HG03108 (cell line): ENCODE measurements around the gene NANOGP8.
"Not testable (repeated sequence)": the region's sequence is repeated elsewhere in the genome, so short reads cannot be mapped to it uniquely, and the experiment has no call there.

Experiments used
- ATAC-seq: cut with Tn5 transposase; IDR thresholded peaks from one replicate; pipeline ENCODE4 v1.9.1; 2021; ENCODE audit warnings: moderate library complexity; ENCODE audit not compliant: unreplicated experiment

NANOGP8 gene

GRCh38 chr15:35095941-35096340 lies 10.8 kb upstream of the NANOGP8 start:
- no peak for ATAC-seq

GRCh38 chr15:35092846-35093245 lies 7.8 kb upstream of the NANOGP8 start:
- ATAC-seq, result no peak

- ATAC-seq, result no peak
These were observed 7.2 kb upstream of the NANOGP8 start for GRCh38 chr15:35092311-35092710.

GRCh38 chr15:35090104-35090807 lies 5.2 kb upstream of the NANOGP8 start:
- ATAC-seq, result no peak

- no peak for ATAC-seq
These were observed 4.5 kb upstream of the NANOGP8 start for GRCh38 chr15:35089551-35089950.

- ATAC-seq, result no peak
These were observed 3.2 kb upstream of the NANOGP8 start for GRCh38 chr15:35088329-35088728.

GRCh38 chr15:35087759-35088158 lies 2.7 kb upstream of the NANOGP8 start:
- ATAC-seq, result no peak

- ATAC-seq, result not testable (repeated sequence)
These were observed 2.4 kb downstream of the NANOGP8 start for GRCh38 chr15:35082371-35083348.

- not testable (repeated sequence) for ATAC-seq
These were observed 3.3 kb downstream of the NANOGP8 start for GRCh38 chr15:35081626-35082365.

GRCh38 chr15:35080226-35080625 lies 4.9 kb downstream of the NANOGP8 start:
- no peak for ATAC-seq

- ATAC-seq, result no peak
These were observed 6.7 kb downstream of the NANOGP8 start for GRCh38 chr15:35078221-35078915.

- no peak for ATAC-seq
These were observed 14.0 kb downstream of the NANOGP8 start for GRCh38 chr15:35071106-35071505.

- ATAC-seq, result no peak
These were observed 16.1 kb downstream of the NANOGP8 start for GRCh38 chr15:35068846-35069475.

GRCh38 chr15:35067496-35068347 lies 17.4 kb downstream of the NANOGP8 start:
- no peak for ATAC-seq

- no peak for ATAC-seq
These were observed 19.0 kb downstream of the NANOGP8 start for GRCh38 chr15:35066094-35066493.

- ATAC-seq, result no peak
These were observed 20.4 kb downstream of the NANOGP8 start for GRCh38 chr15:35064576-35065190.

- no peak for ATAC-seq
These were observed 22.4 kb downstream of the NANOGP8 start for GRCh38 chr15:35062738-35063099.

- ATAC-seq, result no peak
These were observed 23.0 kb downstream of the NANOGP8 start for GRCh38 chr15:35061825-35062737.
